Nephron (organoid): Measurements from ENCODE around the gene CAPZA2.

Experiments
- H3K27ac Mint-ChIP-seq, 3 experiments: 2 replicates each; pipeline ENCODE4 v1.8.0; 2020; ENCODE audit warnings: mixed read lengths in 3 of 3, mild to moderate bottlenecking in 2 of 3, moderate library complexity in 1 of 3
- H3K27me3 Mint-ChIP-seq: 2 replicates; pipeline ENCODE4 v1.8.0; 2021; ENCODE audit warnings: low read depth, mild to moderate bottlenecking, moderate library complexity, mixed read lengths
- H3K36me3 Mint-ChIP-seq: 2 replicates; pipeline ENCODE4 v1.8.0; 2020; ENCODE audit warnings: low read depth, mixed read lengths
- H3K4me1 Mint-ChIP-seq: 2 replicates; pipeline ENCODE4 v1.8.0; 2020; ENCODE audit warnings: mixed read lengths
- H3K4me3 Mint-ChIP-seq, 3 experiments: 2 replicates each; pipeline ENCODE4 v1.8.0; 2020; ENCODE audit warnings: mild to moderate bottlenecking in 3 of 3, mixed read lengths in 3 of 3, moderate library complexity in 2 of 3
- H3K9me3 Mint-ChIP-seq: 2 replicates; pipeline ENCODE4 v1.8.0; 2020; ENCODE audit warnings: mixed read lengths
- TF ChIP-seq, protein P1 (sequence below), 3 experiments: fragments of 200-600 bp; sonication (generic); IDR thresholded peaks; one replicate each; pipeline ENCODE4 v1.5.0; 2021; ENCODE audit warnings: antibody characterized with exemption in 3 of 3; ENCODE audit not compliant: unreplicated experiment in 3 of 3

The CAPZA2 gene

GRCh38 chr7:116836911-116837310, 25.5 kb upstream of the CAPZA2 start:
- Mint-ChIP-seq H3K4me3 (no peak overlapping the region), H3K4me1 (no peaks in the 10 kb centered on the region), H3K9me3 (no peaks in the 10 kb centered on the region), H3K27me3 (peaks cover 4% of the 10 kb centered on the region), H3K36me3 (no peaks in the 10 kb centered on the region), H3K27ac (no peak overlapping the region)
- TF ChIP-seq, protein P1, sequence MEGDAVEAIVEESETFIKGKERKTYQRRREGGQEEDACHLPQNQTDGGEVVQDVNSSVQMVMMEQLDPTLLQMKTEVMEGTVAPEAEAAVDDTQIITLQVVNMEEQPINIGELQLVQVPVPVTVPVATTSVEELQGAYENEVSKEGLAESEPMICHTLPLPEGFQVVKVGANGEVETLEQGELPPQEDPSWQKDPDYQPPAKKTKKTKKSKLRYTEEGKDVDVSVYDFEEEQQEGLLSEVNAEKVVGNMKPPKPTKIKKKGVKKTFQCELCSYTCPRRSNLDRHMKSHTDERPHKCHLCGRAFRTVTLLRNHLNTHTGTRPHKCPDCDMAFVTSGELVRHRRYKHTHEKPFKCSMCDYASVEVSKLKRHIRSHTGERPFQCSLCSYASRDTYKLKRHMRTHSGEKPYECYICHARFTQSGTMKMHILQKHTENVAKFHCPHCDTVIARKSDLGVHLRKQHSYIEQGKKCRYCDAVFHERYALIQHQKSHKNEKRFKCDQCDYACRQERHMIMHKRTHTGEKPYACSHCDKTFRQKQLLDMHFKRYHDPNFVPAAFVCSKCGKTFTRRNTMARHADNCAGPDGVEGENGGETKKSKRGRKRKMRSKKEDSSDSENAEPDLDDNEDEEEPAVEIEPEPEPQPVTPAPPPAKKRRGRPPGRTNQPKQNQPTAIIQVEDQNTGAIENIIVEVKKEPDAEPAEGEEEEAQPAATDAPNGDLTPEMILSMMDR (IDR thresholded peaks at IDR 0.05; ENCODE audit: unreplicated experiment in 3 of 3) = no peak

DNA sequence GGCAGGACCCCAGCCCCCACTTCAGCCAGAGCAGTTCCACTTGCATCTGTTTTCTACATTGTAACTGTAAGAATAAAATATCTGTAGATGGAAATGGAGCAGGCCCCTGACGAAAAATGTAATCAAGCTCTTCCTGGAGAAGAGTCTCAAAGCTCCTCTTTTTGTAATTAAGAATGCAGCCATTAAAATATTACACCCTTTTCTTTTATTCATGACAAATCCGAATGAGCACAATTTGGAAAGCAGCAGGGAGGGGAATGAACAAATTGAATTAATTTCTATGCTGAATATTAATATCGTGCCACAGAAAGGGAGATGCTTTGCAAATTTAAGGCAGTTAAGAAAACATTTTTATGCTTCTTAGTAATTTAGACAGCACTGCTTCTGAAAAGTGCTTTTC, 24.8 kb upstream of the CAPZA2 start:
- Mint-ChIP-seq H3K27me3 (peaks cover 4% of the 10 kb centered on the region), H3K36me3 (no peaks in the 10 kb centered on the region), H3K27ac (no peak overlapping the region), H3K4me1 (no peaks in the 10 kb centered on the region), H3K9me3 (no peaks in the 10 kb centered on the region), H3K4me3 (no peak overlapping the region)
- TF ChIP-seq, protein P1 (IDR thresholded peaks at IDR 0.05; ENCODE audit: unreplicated experiment in 3 of 3) = no peak

GRCh38 chr7:116840256-116840655, 22.1 kb upstream of the CAPZA2 start:
- TF ChIP-seq, protein P1 (IDR thresholded peaks at IDR 0.05; ENCODE audit: unreplicated experiment in 3 of 3) = no peak
- Mint-ChIP-seq H3K36me3 (no peaks in the 10 kb centered on the region), H3K27me3 (peaks cover 5% of the 10 kb centered on the region), H3K4me3 (no peak overlapping the region), H3K9me3 (no peaks in the 10 kb centered on the region), H3K27ac (no peak overlapping the region), H3K4me1 (peaks cover 6% of the 10 kb centered on the region)

DNA sequence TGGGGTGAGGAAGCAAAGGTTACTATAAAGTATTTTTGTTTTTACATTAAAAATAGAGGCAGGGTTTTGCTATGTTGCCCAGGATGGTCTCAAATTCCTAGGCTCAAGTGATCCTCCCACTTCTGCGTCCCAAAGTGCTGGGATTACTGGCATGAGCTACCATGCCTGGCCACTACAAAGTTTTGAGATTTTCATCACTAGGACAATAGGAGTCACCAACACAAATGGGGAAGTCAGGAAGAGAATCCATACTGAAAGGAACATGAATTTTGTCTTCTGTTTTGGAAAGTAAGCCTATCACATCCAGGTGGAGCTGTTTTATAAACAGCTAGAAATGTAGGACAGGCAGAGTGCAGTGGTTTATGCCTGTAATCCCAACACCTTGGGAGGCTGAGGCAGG, 20.0 kb upstream of the CAPZA2 start:
- Mint-ChIP-seq H3K4me1 (peaks cover 6% of the 10 kb centered on the region), H3K27ac (no peak overlapping the region), H3K27me3 (peaks cover 5% of the 10 kb centered on the region), H3K36me3 (no peaks in the 10 kb centered on the region), H3K9me3 (no peaks in the 10 kb centered on the region), H3K4me3 (no peak overlapping the region)
- TF ChIP-seq, protein P1 (IDR thresholded peaks at IDR 0.05; ENCODE audit: unreplicated experiment in 3 of 3) = no peak

DNA sequence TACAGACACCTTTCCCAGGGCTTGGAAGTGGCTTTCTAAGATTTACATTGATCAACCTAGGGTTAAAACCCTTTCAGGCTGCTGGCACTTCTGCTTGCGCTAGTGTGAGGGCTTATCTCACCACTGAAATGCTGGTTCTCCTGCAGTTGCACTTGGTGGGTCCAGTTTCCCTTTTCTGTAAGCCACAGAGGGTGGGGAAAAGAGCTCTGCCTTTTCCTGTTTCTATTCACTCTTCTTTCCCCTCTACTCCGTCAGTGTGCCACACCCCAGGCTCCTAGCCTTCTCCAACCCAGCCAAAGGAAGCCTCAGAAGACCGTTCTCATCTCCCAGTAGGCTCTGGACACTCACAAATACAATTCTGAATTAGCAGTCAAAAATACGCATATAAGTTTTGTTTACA, 19.0 kb upstream of the CAPZA2 start:
- no peaks in the 10 kb centered on the region for H3K36me3 Mint-ChIP-seq
- H3K9me3 Mint-ChIP-seq = no peaks in the 10 kb centered on the region
- peaks cover 5% of the 10 kb centered on the region for H3K27me3 Mint-ChIP-seq
- peak overlapping the region in 1 of 3 experiments; percentile 46 for H3K4me3 Mint-ChIP-seq
- H3K27ac Mint-ChIP-seq = peak overlapping the region in 2 of 3 experiments; percentile 49 to 76
- H3K4me1 Mint-ChIP-seq = peaks cover 6% of the 10 kb centered on the region
- TF ChIP-seq, protein P1 (IDR thresholded peaks at IDR 0.05; ENCODE audit: unreplicated experiment in 3 of 3) = no peak

DNA sequence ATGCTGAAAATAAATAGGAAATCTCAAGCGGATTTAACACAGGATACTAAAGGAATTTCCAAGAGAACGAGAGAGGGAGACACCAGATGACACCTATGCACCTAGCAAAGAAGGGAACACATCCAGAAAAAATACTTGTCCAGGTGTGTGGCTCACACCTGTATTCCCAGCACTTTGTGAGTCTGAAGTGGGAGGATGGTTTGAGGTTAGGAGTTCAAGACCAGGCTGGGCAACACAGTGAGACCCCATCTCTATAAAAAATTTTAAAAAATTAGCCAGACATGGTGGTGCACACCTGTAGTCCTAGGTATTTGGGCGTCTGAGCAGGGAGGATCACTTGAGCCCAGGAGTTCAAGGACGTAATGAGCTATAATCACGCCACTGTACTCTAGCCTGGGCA, 11.2 kb upstream of the CAPZA2 start:
- H3K27me3 Mint-ChIP-seq = peaks cover 7% of the 10 kb centered on the region
- TF ChIP-seq, protein P1 (IDR thresholded peaks at IDR 0.05; ENCODE audit: unreplicated experiment in 3 of 3) = no peak
- H3K27ac Mint-ChIP-seq = no peak overlapping the region
- H3K36me3 Mint-ChIP-seq = no peaks in the 10 kb centered on the region
- no peaks in the 10 kb centered on the region for H3K4me1 Mint-ChIP-seq
- no peaks in the 10 kb centered on the region for H3K9me3 Mint-ChIP-seq
- no peak overlapping the region for H3K4me3 Mint-ChIP-seq
